Activated naive CD4-positive, alpha-beta T cell treated with anti-CD3 and anti-CD28 coated beads for 36 hours (primary cell): ENCODE measurements around the gene CPOX. TPM values are rescaled to one million over a fixed set of nuclear protein-coding genes. Genes with fewer than 3 reads are reported as not detected.
A peak's percentile ranks its signal among the peaks of the same experiment; 100 is the strongest.

Source experiments
- CTCF ChIA-PET: fragments of 350-600 bp; sonication (Branson Sonifier 250); formaldehyde crosslinking; loops from one replicate; lab custom pipeline; 2021; ENCODE audit warnings: antibody characterized with exemption; lab: Charles Lee
- DNase-seq: peaks from one replicate; pipeline ENCODE4 v3.0.0-alpha.2; 2020
- H3K27ac Mint-ChIP-seq: one replicate; pipeline ENCODE4 v1.8.0; 2021; ENCODE audit warnings: mild to moderate bottlenecking, mixed read lengths
- H3K27me3 Mint-ChIP-seq: one replicate; pipeline ENCODE4 v1.8.0; 2021; ENCODE audit warnings: low read depth, mixed read lengths
- H3K36me3 Mint-ChIP-seq: one replicate; pipeline ENCODE4 v1.8.0; 2021; ENCODE audit warnings: low read depth, mixed read lengths
- H3K4me1 Mint-ChIP-seq: one replicate; pipeline ENCODE4 v1.8.0; 2021; ENCODE audit warnings: low read depth, mixed read lengths
- H3K4me3 Mint-ChIP-seq: one replicate; pipeline ENCODE4 v1.8.0; 2021; ENCODE audit warnings: mild to moderate bottlenecking, moderate library complexity, mixed read lengths
- H3K9me3 Mint-ChIP-seq: one replicate; pipeline ENCODE4 v1.8.0; 2021; ENCODE audit warnings: mixed read lengths
- intact Hi-C: fragments of 100-400 bp; cut with micrococcal nuclease; formaldehyde crosslinking; loops from one replicate; pipeline ENCODE4 v1.15.1; 2023
- total RNA-seq, 2 experiments: library from RNA; stranded (reverse); gene quantifications; one replicate each; pipeline ENCODE4 v1.2.3, GENCODE V29; 2021

Gene CPOX
- total RNA-seq, 2 experiments from 2014 or later = 22.0 to 22.3 TPM

DNA sequence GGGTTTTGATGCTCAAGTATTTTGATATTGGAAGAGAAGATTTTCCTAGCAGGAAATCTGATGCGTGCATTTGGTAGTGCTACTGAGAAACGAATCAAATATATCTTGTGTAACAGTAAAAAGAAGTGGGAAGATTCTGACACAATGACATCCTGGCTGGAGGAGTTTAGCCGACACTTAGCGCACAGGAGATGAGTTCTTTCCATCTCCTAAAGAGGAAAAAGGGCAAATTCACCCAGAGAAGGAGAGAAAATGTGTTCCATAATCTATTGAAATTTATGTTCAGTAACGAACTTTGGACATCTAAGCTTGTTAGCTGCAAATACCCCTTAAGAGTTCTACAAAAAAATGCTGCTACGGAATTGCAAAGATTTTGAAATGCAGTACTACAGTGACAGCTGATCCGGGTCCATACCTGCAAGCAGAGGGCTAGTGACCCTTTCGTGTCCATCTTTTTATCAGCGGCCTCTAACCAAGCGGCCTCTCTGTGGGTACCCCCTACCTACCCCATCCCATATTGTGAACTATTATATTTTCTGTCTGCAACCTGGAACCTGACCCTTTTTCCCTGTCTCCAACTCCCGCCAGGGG lies 971 bp downstream of the CPOX start:
- peak overlapping the region; percentile 83 for H3K4me3 Mint-ChIP-seq
- peaks cover 14% of the 10 kb centered on the region for H3K36me3 Mint-ChIP-seq
- intact Hi-C loops = loop anchor here (2.0 to 10.0 kb wide), 3 partner anchors 140 to 382 kb away; no protein-coding TSS in a partner anchor
- H3K27me3 Mint-ChIP-seq = no peaks in the 10 kb centered on the region
- CTCF ChIA-PET = interaction anchor here (0.6 to 2.2 kb wide), 6 partner anchors 10 to 259 kb away, joined by 3 to 6 read pairs (median 4); no protein-coding TSS in a partner anchor
- no peaks in the 10 kb centered on the region for H3K9me3 Mint-ChIP-seq
- peaks cover 27% of the 10 kb centered on the region for H3K4me1 Mint-ChIP-seq
- H3K27ac Mint-ChIP-seq = no peak overlapping the region
- DNase-seq = no peak

- Mint-ChIP-seq H3K4me1 (peaks cover 31% of the 10 kb centered on the region), H3K27ac (no peak overlapping the region), H3K9me3 (no peaks in the 10 kb centered on the region), H3K36me3 (peaks cover 23% of the 10 kb centered on the region), H3K4me3 (no peak overlapping the region), H3K27me3 (no peaks in the 10 kb centered on the region)
- no peak for DNase-seq
- CTCF ChIA-PET = interaction anchor here (1.0 kb wide), 1 partner anchor 88 kb away, joined by 3 read pairs; no protein-coding TSS in a partner anchor
- intact Hi-C loops = loop anchor here (5.0 to 10.0 kb wide), 2 partner anchors 257 to 385 kb away; no protein-coding TSS in a partner anchor
Measured at GRCh38 chr3:98589331-98590036, 3.9 kb downstream of the CPOX start.

DNA sequence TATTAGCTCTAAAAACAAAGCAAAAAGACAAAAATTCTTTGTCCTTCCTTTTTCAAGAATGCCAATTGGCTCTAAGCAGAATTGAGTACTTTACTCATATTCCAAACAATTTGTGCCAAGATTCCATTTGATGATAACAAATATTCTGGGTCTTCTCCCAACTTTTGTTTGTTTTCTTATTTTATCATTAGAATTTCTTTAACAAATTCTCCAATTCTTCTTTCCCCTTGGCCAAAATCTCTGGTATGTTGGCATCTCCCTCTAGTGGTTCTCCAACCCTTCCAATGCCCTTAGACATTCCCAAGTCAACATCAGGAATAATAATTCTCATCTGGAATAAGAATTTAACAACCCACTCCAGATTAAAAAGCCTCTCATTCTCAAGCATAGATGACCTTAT lies 5.3 kb downstream of the CPOX start:
- Mint-ChIP-seq H3K9me3 (no peaks in the 10 kb centered on the region), H3K4me3 (no peak overlapping the region), H3K27me3 (no peaks in the 10 kb centered on the region), H3K27ac (no peak overlapping the region), H3K36me3 (peaks cover 23% of the 10 kb centered on the region), H3K4me1 (peaks cover 26% of the 10 kb centered on the region)
- CTCF ChIA-PET = interaction anchor here (0.9 to 1.5 kb wide), 5 partner anchors 8 to 244 kb away, joined by 3 to 8 read pairs (median 4); no protein-coding TSS in a partner anchor
- intact Hi-C loops = no loop called here
- no peak for DNase-seq

DNA sequence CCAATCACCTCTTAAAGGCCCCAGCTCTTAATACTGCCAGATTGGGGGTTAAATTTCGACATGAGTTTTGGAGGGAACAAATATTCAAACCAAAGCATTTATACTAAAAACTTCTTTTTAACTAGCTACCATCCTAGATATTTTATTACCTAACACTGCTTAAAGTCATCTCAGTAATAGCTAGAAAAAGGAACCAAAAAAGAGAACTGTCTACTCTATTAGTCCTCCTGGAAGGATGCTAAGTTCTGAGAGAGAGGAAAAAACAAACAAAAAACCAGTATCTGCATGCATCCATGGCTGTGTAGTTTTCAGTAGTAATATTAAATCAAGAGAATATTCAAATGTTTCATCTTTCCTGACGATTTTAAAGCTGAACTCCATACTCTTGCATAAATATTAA lies 5.8 kb downstream of the CPOX start:
- DNase-seq = no peak
- peaks cover 24% of the 10 kb centered on the region for H3K4me1 Mint-ChIP-seq
- H3K27me3 Mint-ChIP-seq = no peaks in the 10 kb centered on the region
- intact Hi-C loops = no loop called here
- CTCF ChIA-PET = interaction anchor here (0.7 to 1.5 kb wide), 6 partner anchors 9 to 861 kb away, joined by 3 to 8 read pairs (median 4); no protein-coding TSS in a partner anchor
- peaks cover 23% of the 10 kb centered on the region for H3K36me3 Mint-ChIP-seq
- H3K4me3 Mint-ChIP-seq = no peak overlapping the region
- H3K9me3 Mint-ChIP-seq = no peaks in the 10 kb centered on the region
- no peak overlapping the region for H3K27ac Mint-ChIP-seq

DNA sequence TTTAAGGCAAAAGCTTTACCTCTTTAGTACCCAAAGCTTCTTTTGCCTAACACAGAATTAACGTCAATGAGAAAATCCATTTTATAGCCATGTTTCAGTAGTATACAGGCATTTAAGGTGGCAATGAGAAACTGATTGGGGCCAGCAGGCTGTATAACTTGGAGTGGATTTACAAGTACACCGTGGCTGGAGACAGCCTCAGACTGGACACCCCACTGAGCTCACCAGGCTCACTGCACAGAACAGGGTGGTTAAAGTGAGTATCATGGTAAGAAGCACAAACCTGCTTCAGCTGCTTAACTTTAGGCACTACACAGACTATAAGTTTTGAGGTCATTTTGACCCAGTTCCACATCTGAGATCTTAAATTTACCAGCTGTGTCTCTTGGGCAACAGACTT lies 8.9 kb downstream of the CPOX start:
- Mint-ChIP-seq H3K4me3 (no peak overlapping the region), H3K27ac (no peak overlapping the region), H3K36me3 (peaks cover 17% of the 10 kb centered on the region), H3K27me3 (no peaks in the 10 kb centered on the region), H3K4me1 (peaks cover 7% of the 10 kb centered on the region), H3K9me3 (no peaks in the 10 kb centered on the region)
- no peak for DNase-seq
- intact Hi-C loops = no loop called here
- CTCF ChIA-PET = no interaction called here

GRCh38 chr3:98583766-98584165 lies 9.6 kb downstream of the CPOX start:
- H3K4me3 Mint-ChIP-seq = no peak overlapping the region
- peaks cover 4% of the 10 kb centered on the region for H3K4me1 Mint-ChIP-seq
- H3K27me3 Mint-ChIP-seq = no peaks in the 10 kb centered on the region
- DNase-seq = no peak
- no peak overlapping the region for H3K27ac Mint-ChIP-seq
- intact Hi-C loops = no loop called here
- CTCF ChIA-PET = no interaction called here
- peaks cover 16% of the 10 kb centered on the region for H3K36me3 Mint-ChIP-seq
- no peaks in the 10 kb centered on the region for H3K9me3 Mint-ChIP-seq

- Mint-ChIP-seq H3K4me3 (no peak overlapping the region), H3K9me3 (no peaks in the 10 kb centered on the region), H3K4me1 (peaks cover 4% of the 10 kb centered on the region), H3K27me3 (no peaks in the 10 kb centered on the region), H3K27ac (no peak overlapping the region), H3K36me3 (peaks cover 21% of the 10 kb centered on the region)
- intact Hi-C loops = no loop called here
- DNase-seq = no peak
- CTCF ChIA-PET = interaction anchor here (0.5 to 2.1 kb wide), 4 partner anchors 10 to 68 kb away, joined by 3 to 8 read pairs (median 3); no protein-coding TSS in a partner anchor
Measured at GRCh38 chr3:98582042-98582441, 11.4 kb downstream of the CPOX start.

- Mint-ChIP-seq H3K27ac (no peak overlapping the region), H3K9me3 (no peaks in the 10 kb centered on the region), H3K36me3 (peaks cover 27% of the 10 kb centered on the region), H3K4me3 (no peak overlapping the region), H3K4me1 (peaks cover 4% of the 10 kb centered on the region), H3K27me3 (no peaks in the 10 kb centered on the region)
- CTCF ChIA-PET = interaction anchor here (0.8 to 2.1 kb wide), 4 partner anchors 9 to 738 kb away, joined by 3 to 8 read pairs (median 3); no protein-coding TSS in a partner anchor
- intact Hi-C loops = no loop called here
- no peak for DNase-seq
Measured at GRCh38 chr3:98581474-98581873, 11.9 kb downstream of the CPOX start.

GRCh38 chr3:98580401-98581386 lies 12.7 kb downstream of the CPOX start:
- DNase-seq = no peak
- intact Hi-C loops = no loop called here
- H3K36me3 Mint-ChIP-seq = peaks cover 30% of the 10 kb centered on the region
- no peak overlapping the region for H3K27ac Mint-ChIP-seq
- peaks cover 1% of the 10 kb centered on the region for H3K9me3 Mint-ChIP-seq
- H3K27me3 Mint-ChIP-seq = no peaks in the 10 kb centered on the region
- no peak overlapping the region for H3K4me3 Mint-ChIP-seq
- H3K4me1 Mint-ChIP-seq = peaks cover 4% of the 10 kb centered on the region
- CTCF ChIA-PET = interaction anchor here (0.6 to 2.1 kb wide), 5 partner anchors 9 to 737 kb away, joined by 3 to 8 read pairs (median 3); no protein-coding TSS in a partner anchor

- Mint-ChIP-seq H3K4me1 (peaks cover 19% of the 10 kb centered on the region), H3K27ac (no peak overlapping the region), H3K4me3 (no peak overlapping the region), H3K27me3 (no peaks in the 10 kb centered on the region), H3K36me3 (peaks cover 26% of the 10 kb centered on the region), H3K9me3 (peaks cover 1% of the 10 kb centered on the region)
- intact Hi-C loops = loop anchor here (10.0 kb wide), 1 partner anchor 393 kb away; no protein-coding TSS in a partner anchor
- CTCF ChIA-PET = interaction anchor here (0.6 kb wide), 1 partner anchor 10 kb away, joined by 3 read pairs; no protein-coding TSS in a partner anchor
- DNase-seq = no peak
Measured at GRCh38 chr3:98577178-98577895, 16.1 kb downstream of the CPOX start.

GRCh38 chr3:98574132-98574531 lies 19.3 kb downstream of the CPOX start:
- no peak for DNase-seq
- Mint-ChIP-seq H3K4me3 (no peak overlapping the region), H3K4me1 (peaks cover 19% of the 10 kb centered on the region), H3K27ac (no peak overlapping the region), H3K9me3 (peaks cover 1% of the 10 kb centered on the region), H3K36me3 (peaks cover 25% of the 10 kb centered on the region), H3K27me3 (no peaks in the 10 kb centered on the region)
- CTCF ChIA-PET = interaction anchor here (0.7 to 1.4 kb wide), 7 partner anchors 9 to 61 kb away, joined by 3 to 6 read pairs (median 4); partner anchors contain the start of gene CLDND1
- intact Hi-C loops = loop anchor here (10.0 kb wide), 1 partner anchor 389 kb away; no protein-coding TSS in a partner anchor
